ENCODE measurements around the gene AK4.
"Not testable (repeated sequence)": the region's sequence is repeated elsewhere in the genome, so short reads cannot be mapped to it uniquely, and the experiment has no call there.

Gene AK4

GRCh38 chr1:65148178-65148547 lies at the start of gene AK4:
AK4 (plus strand) TSS chr1:65148203; CDS start chr1:65148408, 205 bp downstream.
- DNase-seq (ENCODE audit: low read depth) = not testable (repeated sequence)

GRCh38 chr1:65103807-65104206 lies 44.2 kb upstream of the AK4 start:
- DNase-seq (ENCODE audit: low read depth) = no peak

DNA sequence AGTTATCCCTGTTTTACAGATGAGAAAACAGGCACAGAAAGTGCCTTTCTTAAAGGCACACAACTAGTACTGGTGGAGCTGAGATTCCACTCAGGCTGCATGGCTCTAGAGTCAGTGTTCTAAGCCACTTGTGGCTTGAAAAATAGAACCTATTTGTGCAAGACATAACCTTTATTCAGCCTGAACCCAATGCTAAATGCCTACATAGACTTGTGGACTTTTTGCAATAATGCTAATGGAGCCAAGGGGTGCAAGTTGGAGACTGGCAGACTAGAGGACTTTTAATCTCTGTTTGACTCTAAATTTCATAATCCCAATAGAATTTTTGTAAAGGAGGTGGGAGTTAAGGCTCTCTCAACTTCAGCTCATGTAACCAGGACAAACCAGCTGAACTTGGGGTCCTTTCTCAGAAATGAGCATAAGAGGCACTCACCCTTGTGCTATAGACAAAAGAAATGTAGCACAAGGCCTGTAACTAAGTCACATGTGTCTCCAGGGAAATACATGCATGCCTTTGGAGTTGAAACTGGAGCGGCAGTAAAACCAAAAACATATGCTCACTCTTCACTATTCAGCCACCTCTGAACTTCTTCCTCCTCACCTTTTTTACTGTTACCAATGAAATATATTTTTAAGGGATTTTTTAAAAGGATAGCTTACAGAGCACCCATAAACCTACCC lies 43.0 kb upstream of the AK4 start:
- no peak for DNase-seq (ENCODE audit: low read depth)

DNA sequence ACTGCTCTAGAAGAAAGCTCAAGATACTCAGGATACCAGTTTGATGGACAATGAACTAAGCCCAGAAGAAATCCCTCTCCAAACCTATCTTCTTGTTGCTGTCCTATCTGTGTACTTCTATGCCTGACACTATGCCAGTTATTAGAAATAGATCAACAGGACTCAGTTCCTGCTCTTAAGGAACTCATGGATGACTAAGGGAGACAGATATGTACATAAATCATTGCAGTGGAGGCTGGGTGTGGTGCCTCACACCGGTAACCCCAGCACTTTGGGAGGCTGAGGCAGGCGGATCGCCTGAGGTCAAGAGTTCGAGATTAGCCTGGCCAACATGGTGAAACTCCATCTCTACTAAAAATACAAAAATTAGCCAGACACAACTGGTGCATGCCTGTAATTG lies 42.4 kb upstream of the AK4 start:
- no peak for DNase-seq (ENCODE audit: low read depth)

GRCh38 chr1:65108025-65108642 lies 39.9 kb upstream of the AK4 start:
- no peak for DNase-seq (ENCODE audit: low read depth)

DNA sequence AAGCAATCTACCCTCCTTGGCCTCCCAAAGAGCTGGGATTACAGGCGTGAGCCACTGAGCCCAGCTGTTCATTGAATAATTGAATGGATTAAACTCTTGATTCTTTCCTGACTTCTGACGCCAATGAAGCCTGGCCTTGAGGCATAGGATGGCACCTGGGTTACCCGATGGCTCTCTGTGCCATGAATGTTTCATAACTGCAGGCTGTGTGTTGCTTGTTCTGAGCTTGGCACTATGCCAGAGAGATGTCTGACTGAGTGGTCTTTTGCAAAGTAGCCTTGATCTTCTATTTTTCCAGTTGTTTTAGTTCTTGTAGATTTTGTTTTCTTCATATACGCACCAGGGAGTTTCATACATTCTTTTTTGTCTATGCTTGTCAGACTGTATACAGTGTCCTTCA lies 38.5 kb upstream of the AK4 start:
- no peak for DNase-seq (ENCODE audit: low read depth)

GRCh38 chr1:65112811-65113210 lies 35.2 kb upstream of the AK4 start:
- DNase-seq (ENCODE audit: low read depth) = no peak

DNA sequence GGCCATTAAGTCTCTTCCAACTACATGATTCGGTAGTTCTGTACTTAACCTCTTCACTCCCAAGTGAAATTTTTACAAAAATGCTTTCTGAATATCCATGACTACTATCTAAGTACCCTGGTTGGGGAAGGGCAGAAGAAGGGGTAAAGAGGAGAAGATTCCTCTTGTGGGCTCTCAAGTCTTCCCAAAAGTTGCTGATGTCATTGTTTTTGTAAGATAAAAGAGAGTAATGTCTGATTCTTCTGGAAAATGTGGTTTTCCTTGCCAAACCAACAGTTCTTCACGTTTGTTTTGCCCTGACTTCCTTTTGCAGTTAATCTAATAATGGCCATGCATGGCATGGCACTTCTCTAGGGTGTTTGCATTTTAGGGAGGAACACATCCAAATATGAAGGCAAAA lies 34.7 kb upstream of the AK4 start:
- no peak for DNase-seq (ENCODE audit: low read depth)

GRCh38 chr1:65114322-65114721 lies 33.7 kb upstream of the AK4 start:
- DNase-seq (ENCODE audit: low read depth) = no peak

DNA sequence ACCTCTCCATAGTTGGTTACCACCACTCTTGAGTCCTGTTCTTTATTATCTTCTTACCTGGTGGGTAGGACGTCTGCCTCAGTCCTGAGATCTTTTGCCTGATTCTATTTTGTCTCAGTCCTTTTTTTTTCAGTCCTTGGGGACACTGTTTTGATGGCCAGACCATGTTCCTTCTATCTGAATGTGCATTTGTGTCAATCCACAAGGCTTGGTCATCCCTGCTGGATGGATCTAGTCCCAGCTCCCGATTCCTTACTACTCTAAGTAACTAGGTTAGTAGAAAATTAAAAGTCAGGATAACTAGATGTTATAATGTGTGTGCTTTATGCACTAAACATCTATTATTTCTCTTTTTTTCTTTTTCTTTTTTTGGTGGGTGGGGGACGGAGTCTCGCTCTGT lies 28.1 kb upstream of the AK4 start:
- no peak for DNase-seq (ENCODE audit: low read depth)

GRCh38 chr1:65129104-65129503 lies 18.9 kb upstream of the AK4 start:
- not testable (repeated sequence) for DNase-seq (ENCODE audit: low read depth)

DNA sequence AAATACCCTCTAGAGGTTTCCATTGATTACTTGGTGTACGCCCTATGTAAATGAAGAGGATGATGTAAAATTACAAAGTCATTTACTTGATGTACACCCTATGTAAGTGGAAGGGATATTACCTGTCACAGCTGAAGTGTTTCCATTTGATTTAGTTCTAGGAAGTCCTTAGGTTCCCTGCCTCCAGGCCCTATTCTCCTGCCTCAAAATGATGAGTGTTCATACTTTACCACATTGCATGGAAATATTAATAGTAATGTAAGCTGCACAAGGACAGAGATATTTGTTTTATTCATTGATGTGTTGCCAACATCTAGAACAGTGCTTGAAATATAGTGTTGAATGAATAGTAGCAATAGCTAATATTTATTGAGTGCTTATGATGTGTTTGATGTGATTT lies 9.5 kb upstream of the AK4 start:
- no peak for DNase-seq (ENCODE audit: low read depth)

DNA sequence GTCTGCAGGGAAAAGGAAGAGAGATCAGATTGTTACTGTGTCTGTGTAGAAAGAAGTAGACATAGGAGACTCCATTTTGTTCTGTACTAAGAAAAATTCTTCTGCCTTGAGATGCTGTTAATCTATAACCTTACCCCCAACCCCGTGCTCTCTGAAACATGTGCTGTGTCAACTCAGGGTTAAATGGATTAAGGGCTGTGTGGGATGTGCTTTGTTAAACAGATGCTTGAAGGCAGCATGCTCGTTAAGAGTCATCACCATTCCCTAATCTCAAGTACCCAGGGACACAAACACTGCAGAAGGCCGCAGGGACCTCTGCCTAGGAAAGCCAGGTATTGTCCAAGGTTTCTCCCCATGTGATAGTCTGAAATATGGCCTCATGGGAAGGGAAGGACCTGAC lies 8.2 kb upstream of the AK4 start:
- not testable (repeated sequence) for DNase-seq (ENCODE audit: low read depth)

- DNase-seq (ENCODE audit: low read depth) = no peak
Observed at GRCh38 chr1:65141394-65141793, 6.6 kb upstream of the AK4 start.

- no peak for DNase-seq (ENCODE audit: low read depth)
Observed at GRCh38 chr1:65141918-65142317, 6.1 kb upstream of the AK4 start.

- DNase-seq (ENCODE audit: low read depth) = not testable (repeated sequence)
Observed at GRCh38 chr1:65143112-65143658, 4.8 kb upstream of the AK4 start.

- DNase-seq (ENCODE audit: low read depth) = no peak
Observed at GRCh38 chr1:65146908-65147423, 1.0 kb upstream of the AK4 start.

- DNase-seq (ENCODE audit: low read depth) = no peak
Observed at GRCh38 chr1:65147424-65148177, 402 bp upstream of the AK4 start.

- peak; percentile 6 for DNase-seq (ENCODE audit: low read depth)
Observed at GRCh38 chr1:65148548-65149350, 746 bp downstream of the AK4 start.

GRCh38 chr1:65149351-65150107 lies 1.5 kb downstream of the AK4 start:
- DNase-seq (ENCODE audit: low read depth) = no peak

DNA sequence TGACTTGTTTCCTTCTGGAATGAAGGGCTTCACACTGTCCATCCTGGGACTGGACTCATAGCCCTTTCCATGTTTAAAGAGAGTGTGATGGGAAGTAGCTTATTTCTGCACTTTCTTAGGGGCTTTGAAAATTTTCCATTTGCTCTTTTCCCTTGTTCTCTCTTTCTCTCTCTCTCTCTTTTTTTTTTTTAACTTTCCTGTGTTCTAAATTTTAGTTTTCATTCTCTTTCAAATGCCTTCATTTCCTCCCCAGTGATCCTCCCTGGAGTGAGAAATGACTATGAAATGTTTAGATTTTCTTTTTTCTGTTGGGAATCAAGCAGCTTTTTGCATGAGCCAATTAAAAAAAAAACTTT lies 2.1 kb downstream of the AK4 start:
- DNase-seq (ENCODE audit: low read depth) = no peak

Data from activated T-cell treated with anti-CD3 and anti-CD28 coated beads for 24 hours (primary cell).